MCF 10A (cell line): Measurements from ENCODE around the gene PTPRN2. TPM values are rescaled to one million over a fixed set of nuclear protein-coding genes. Genes with fewer than 3 reads are reported as not detected.

Source experiments
- BruUV-seq: library from RNA; stranded (reverse); fragments of 400-500 nt; replicated peaks from 2 replicates; lab custom pipeline; 2021; lab: Mats Ljungman, UMichigan
- CTCF ChIA-PET: fragments of 300-600 bp; sonication (Branson Sonifier 250); formaldehyde crosslinking; extraction: SDS; loops from one replicate; lab custom pipeline; 2021; ENCODE audit warnings: antibody characterized with exemption, inconsistent platforms; lab: Yijun Ruan, JAX
- POLR2A ChIA-PET: fragments of 300-600, 350-650 bp; sonication (Branson Sonifier 250); formaldehyde crosslinking; extraction: SDS; loops from one replicate; lab custom pipeline; 2020; ENCODE audit warnings: antibody characterized with exemption, inconsistent platforms; lab: Yijun Ruan, JAX
- DNase-seq: peaks from one replicate; pipeline ENCODE4 v3.0.0-alpha.2; 2018; ENCODE audit not compliant: unreplicated experiment
- H3K27ac Mint-ChIP-seq: one replicate; pipeline ENCODE4 v1.8.0; 2022; ENCODE audit warnings: mild to moderate bottlenecking, low read depth, mixed read lengths; ENCODE audit not compliant: unreplicated experiment
- H3K27me3 Mint-ChIP-seq: one replicate; pipeline ENCODE4 v1.8.0; 2022; ENCODE audit warnings: mixed read lengths; ENCODE audit not compliant: insufficient read depth, unreplicated experiment
- H3K36me3 Mint-ChIP-seq: one replicate; pipeline ENCODE4 v1.8.0; 2022; ENCODE audit warnings: mild to moderate bottlenecking, moderate library complexity, mixed read lengths; ENCODE audit not compliant: insufficient read depth, unreplicated experiment
- H3K4me1 Mint-ChIP-seq: one replicate; pipeline ENCODE4 v1.8.0; 2022; ENCODE audit warnings: mixed read lengths; ENCODE audit not compliant: insufficient read depth, unreplicated experiment
- H3K4me3 Mint-ChIP-seq: one replicate; pipeline ENCODE4 v1.8.0; 2022; ENCODE audit warnings: mild to moderate bottlenecking, moderate library complexity, mixed read lengths; ENCODE audit not compliant: unreplicated experiment
- H3K9me3 Mint-ChIP-seq: one replicate; pipeline ENCODE4 v1.8.0; 2022; ENCODE audit warnings: mixed read lengths; ENCODE audit not compliant: unreplicated experiment
- intact Hi-C: fragments of 100-400 bp; cut with micrococcal nuclease; formaldehyde crosslinking; loops from 2 replicates; pipeline ENCODE4 v1.14.1; 2022
- total RNA-seq: library from RNA; stranded (reverse); gene quantifications from 2 replicates; pipeline ENCODE4 v1.2.3, GENCODE V29; 2022
- TF ChIP-seq, protein P1 (sequence below): fragments of 200-600 bp; IDR thresholded peaks from one replicate; pipeline ENCODE4 v1.8.0; 2022; ENCODE audit warnings: antibody characterized with exemption, mild to moderate bottlenecking; ENCODE audit not compliant: unreplicated experiment

The PTPRN2 gene
- total RNA-seq, 1 experiment from 2014 or later = 4.5 TPM

DNA sequence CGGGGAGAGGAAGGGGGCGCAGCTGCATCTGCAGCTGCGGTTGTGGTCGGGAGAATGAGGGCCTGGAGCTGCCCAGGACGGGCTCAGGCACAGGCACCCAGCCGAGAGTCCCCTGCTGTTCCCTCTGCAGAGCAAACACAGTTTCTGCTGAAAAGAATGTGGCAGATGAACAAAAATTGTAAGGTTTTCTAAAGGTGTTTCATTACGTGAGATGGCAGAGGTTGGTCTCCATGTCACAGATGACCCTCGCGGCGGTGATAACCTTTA, 794.6 kb downstream of the PTPRN2 start:
- no peak overlapping the region for H3K27ac Mint-ChIP-seq
- TF ChIP-seq, protein P1, sequence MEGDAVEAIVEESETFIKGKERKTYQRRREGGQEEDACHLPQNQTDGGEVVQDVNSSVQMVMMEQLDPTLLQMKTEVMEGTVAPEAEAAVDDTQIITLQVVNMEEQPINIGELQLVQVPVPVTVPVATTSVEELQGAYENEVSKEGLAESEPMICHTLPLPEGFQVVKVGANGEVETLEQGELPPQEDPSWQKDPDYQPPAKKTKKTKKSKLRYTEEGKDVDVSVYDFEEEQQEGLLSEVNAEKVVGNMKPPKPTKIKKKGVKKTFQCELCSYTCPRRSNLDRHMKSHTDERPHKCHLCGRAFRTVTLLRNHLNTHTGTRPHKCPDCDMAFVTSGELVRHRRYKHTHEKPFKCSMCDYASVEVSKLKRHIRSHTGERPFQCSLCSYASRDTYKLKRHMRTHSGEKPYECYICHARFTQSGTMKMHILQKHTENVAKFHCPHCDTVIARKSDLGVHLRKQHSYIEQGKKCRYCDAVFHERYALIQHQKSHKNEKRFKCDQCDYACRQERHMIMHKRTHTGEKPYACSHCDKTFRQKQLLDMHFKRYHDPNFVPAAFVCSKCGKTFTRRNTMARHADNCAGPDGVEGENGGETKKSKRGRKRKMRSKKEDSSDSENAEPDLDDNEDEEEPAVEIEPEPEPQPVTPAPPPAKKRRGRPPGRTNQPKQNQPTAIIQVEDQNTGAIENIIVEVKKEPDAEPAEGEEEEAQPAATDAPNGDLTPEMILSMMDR = no peak
- no peak overlapping the region for H3K4me3 Mint-ChIP-seq
- no peak for DNase-seq
- BruUV-seq = no TSS peak
- peaks cover 28% of the 10 kb centered on the region for H3K9me3 Mint-ChIP-seq
- H3K36me3 Mint-ChIP-seq = peaks cover 7% of the 10 kb centered on the region
- CTCF ChIA-PET = interaction anchor here (0.7 kb wide), 1 partner anchor 514 kb away, joined by 3 read pairs; no protein-coding TSS in a partner anchor
- no peaks in the 10 kb centered on the region for H3K4me1 Mint-ChIP-seq
- no peaks in the 10 kb centered on the region for H3K27me3 Mint-ChIP-seq
- intact Hi-C loops = no loop called here
- POLR2A ChIA-PET = no interaction called here

DNA sequence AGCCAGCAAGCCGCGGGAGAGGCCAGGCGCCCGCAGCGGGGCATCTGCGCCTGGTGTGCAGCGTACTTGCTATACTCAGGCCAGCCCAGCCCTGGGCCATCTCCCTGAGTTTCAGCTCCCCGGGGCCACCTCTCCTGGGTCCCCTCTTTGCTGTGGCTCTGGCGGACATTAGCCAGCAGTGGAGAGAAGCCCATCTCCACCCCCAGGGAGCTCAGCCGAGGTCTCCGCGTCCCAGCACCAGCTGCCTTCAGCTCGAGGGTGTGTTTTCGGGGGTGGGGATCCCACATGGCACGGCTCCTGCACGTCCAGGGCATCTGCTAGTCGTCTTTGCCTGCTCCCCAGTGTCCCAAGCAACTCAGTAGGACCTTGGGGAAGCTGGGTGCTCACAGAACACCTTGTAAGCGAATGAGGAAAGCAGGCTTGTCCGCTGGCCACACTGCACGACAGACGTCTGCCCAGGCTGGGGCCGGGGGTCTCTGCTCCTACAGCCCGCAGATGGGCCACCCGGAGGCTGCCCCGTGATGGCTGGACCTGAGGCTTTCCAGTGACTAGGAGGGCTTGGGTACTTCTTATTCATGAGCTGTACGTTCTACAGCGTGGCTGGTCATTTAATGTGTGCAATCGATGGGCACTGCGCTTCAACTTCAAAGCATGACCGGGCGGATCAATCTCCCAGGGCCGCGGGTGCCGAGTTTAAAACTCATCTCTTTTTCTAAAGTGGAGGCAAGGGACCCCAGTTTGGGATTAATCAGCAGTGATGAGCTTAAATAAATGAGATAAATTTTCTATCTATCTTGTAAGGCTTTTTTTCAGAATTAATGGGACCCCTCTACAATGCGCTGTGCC, 795.2 kb downstream of the PTPRN2 start:
- intact Hi-C loops = no loop called here
- CTCF ChIA-PET = interaction anchor here (0.7 kb wide), 2 partner anchors 60 to 515 kb away, joined by 3 read pairs; no protein-coding TSS in a partner anchor
- H3K27ac Mint-ChIP-seq = no peak overlapping the region
- no peak overlapping the region for H3K4me3 Mint-ChIP-seq
- H3K9me3 Mint-ChIP-seq = peaks cover 28% of the 10 kb centered on the region
- BruUV-seq = no TSS peak
- POLR2A ChIA-PET = no interaction called here
- H3K4me1 Mint-ChIP-seq = no peaks in the 10 kb centered on the region
- DNase-seq = no peak
- TF ChIP-seq, protein P1 = no peak
- peaks cover 7% of the 10 kb centered on the region for H3K36me3 Mint-ChIP-seq
- H3K27me3 Mint-ChIP-seq = no peaks in the 10 kb centered on the region

DNA sequence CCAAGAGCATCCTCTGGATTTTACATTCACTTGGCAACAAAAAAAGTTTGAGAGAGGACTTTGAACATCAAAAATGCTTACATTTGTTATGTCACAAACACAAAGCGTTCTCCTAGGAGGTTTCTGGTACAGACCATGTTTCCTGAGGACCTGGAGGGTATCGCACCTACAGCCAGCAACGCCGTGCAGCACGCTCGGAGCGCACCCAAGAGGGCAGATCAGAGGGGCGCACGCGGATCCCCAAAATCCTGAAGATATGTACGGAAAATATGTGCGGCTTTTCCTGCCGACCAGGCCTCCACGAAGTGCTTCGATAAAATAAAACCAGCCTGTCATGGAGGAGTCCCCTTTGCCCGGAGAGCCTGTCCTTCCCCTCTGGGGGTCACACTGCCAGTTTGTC, 796.0 kb downstream of the PTPRN2 start:
- no TSS peak for BruUV-seq
- Mint-ChIP-seq H3K27ac (no peak overlapping the region), H3K27me3 (no peaks in the 10 kb centered on the region), H3K36me3 (peaks cover 7% of the 10 kb centered on the region), H3K4me3 (no peak overlapping the region), H3K4me1 (no peaks in the 10 kb centered on the region), H3K9me3 (peaks cover 28% of the 10 kb centered on the region)
- ChIA-PET CTCF (no interaction called here), POLR2A (no interaction called here)
- DNase-seq = no peak
- intact Hi-C loops = no loop called here
- TF ChIP-seq, protein P1 = no peak

DNA sequence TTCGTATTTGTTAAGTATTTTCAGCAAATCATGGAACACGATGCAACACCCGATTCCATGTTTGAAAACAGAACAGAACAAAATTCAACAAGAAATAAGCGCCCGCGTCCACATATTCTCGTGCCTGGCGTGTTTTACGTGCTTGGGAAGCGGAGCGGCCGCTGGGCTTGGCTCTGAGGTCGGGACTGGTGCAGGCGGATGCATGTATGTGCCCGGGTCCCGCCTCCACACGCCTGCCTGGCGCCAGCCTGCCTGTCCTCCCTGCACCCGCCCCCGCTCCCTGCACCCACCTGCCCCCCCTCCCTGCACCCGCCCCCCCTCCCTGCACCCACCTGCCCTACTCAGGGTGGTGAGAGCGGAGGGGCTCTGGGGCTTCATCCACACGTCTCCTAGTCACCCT, 796.4 kb downstream of the PTPRN2 start:
- BruUV-seq = no TSS peak
- Mint-ChIP-seq H3K27me3 (no peaks in the 10 kb centered on the region), H3K36me3 (peaks cover 5% of the 10 kb centered on the region), H3K9me3 (peaks cover 24% of the 10 kb centered on the region), H3K27ac (no peak overlapping the region), H3K4me1 (no peaks in the 10 kb centered on the region), H3K4me3 (no peak overlapping the region)
- TF ChIP-seq, protein P1 = no peak
- no peak for DNase-seq
- ChIA-PET CTCF (no interaction called here), POLR2A (no interaction called here)
- intact Hi-C loops = no loop called here
